Esophagus squamous epithelium (tissue), 4 donors: ENCODE data around the gene DUS1L.

ENCODE experiments used
- CTCF ChIP-seq, 6 experiments: fragments of 450-650 bp in 4 of 6; fragments of 200-600 bp in 2 of 6; sonication (generic) in 2 of 6; IDR thresholded peaks; one replicate each; pipeline ENCODE4 v1.5.1; 2016 to 2019; ENCODE audit warnings: antibody characterized with exemption in 6 of 6, mild to moderate bottlenecking in 4 of 6, moderate library complexity in 4 of 6
- POLR2A ChIP-seq, 4 donors: fragments of 450-650 bp; IDR thresholded peaks; one replicate each; pipeline ENCODE4 v1.6.1; 2017; ENCODE audit warnings: antibody characterized with exemption in 4 of 4, mild to moderate bottlenecking in 4 of 4, moderate library complexity in 3 of 4

- TF ChIP-seq POLR2A (IDR thresholded peaks at IDR 0.05) (no peak), CTCF (IDR thresholded peaks at IDR 0.05) (no peak)
Observed at GRCh38 chr17:82035488-82035887, 30.1 kb downstream of the DUS1L start.
